Ectodermal cell (in vitro differentiated cells): ENCODE measurements around the gene SYMPK.
A peak's percentile ranks its signal among the peaks of the same experiment; 100 is the strongest.

Experiments used
- H3K27ac ChIP-seq: 2 replicates; pipeline ENCODE4 v1.7.0; 2013; ENCODE audit warnings: mild to moderate bottlenecking, low read depth, low read length; ENCODE audit not compliant: insufficient read depth, poor library complexity, severe bottlenecking
- H3K27me3 ChIP-seq: 2 replicates; pipeline ENCODE4 v1.7.0; 2013; ENCODE audit warnings: mild to moderate bottlenecking, low read length; ENCODE audit not compliant: insufficient read depth, control insufficient read depth, poor library complexity, severe bottlenecking
- H3K36me3 ChIP-seq: one replicate; pipeline ENCODE4 v1.7.0; 2013; ENCODE audit warnings: low read length; ENCODE audit not compliant: control insufficient read depth, insufficient read depth
- H3K4me1 ChIP-seq: one replicate; pipeline ENCODE4 v1.7.0; 2013; ENCODE audit warnings: low read length; ENCODE audit not compliant: control insufficient read depth, insufficient read depth
- H3K4me3 ChIP-seq: 2 replicates; pipeline ENCODE4 v1.7.0; 2013; ENCODE audit warnings: low read depth, low read length, control low read depth; ENCODE audit not compliant: insufficient read depth
- H3K9me3 ChIP-seq: 2 replicates; pipeline ENCODE4 v1.7.0; 2013; ENCODE audit warnings: mild to moderate bottlenecking, low read length, moderate library complexity; ENCODE audit not compliant: control insufficient read depth
- WGBS, 2 experiments: methylation state at CpG; one replicate each; pipeline ENCODE4 v1.1.7; 2013; ENCODE audit warnings: missing lambda C conversion rate in 2 of 2; 5-methylcytosine and 5-hydroxymethylcytosine counted together

SYMPK gene

DNA sequence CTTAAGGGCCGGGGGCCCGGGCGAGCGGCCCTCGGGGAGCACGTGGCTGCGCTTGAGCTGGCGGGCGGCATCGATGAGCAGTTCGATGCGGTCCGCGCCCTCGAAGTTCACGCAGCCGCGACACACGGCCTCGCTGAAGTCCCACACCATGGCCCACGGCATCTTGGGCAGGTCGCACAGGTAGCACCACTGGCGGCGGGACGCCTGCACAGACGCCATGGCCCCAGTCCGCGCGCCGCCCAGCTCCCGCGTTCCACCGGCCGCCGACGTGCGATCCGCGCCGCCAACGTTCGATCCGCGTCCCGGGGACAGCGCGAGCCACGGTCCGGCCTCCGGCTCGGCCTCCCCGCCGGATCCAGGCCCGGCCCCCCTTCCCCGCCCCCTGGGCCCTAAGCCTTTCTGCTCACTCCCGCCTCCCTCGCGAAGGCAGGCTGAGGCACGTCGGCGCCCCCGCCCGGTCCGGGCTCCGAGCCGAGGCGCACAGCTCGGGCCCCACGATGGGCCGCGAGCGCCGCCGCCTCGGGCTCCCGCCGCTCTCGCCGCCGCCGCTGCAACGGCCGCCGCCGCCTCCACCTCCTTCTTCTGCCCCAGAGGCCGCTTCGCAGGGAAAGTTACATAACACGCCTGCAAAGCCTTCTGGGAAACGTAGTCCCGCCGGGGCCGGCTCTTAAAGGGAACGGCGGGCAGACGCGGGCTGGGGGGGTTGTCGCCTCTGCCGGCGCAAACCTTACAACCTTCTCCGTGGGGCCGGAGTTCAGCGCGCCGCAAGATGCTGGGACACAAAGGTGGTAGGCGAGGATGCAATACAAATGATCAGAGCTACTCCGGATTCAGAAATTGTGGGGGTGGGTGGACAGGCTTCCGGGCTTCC, 22.8 kb upstream of the SYMPK start, which contains the start of gene IRF2BP1:
IRF2BP1 (minus strand) TSS at position 586 of the 871 bp plus-strand sequence; CDS start at position 219, 367 bp downstream.
- Histone ChIP-seq H3K4me3 (peak within 1 kb of the TSS; percentile 86), H3K27ac (peak within 1 kb of the TSS; percentile 87), H3K4me1 (peaks cover 10% of the 10 kb centered on the region), H3K27me3 (no peaks in the 10 kb centered on the region), H3K9me3 (no peaks in the 10 kb centered on the region), H3K36me3 (peaks cover 9% of the 10 kb centered on the region)
- WGBS, 2 experiments = 1% methylated on average over 107 of the region's 107 CpGs

- 69 to 70% methylated on average over 72 of the region's 72 CpGs for WGBS, 2 experiments
- Histone ChIP-seq H3K4me3 (peak overlapping the region; percentile 86), H3K36me3 (peaks cover 9% of the 10 kb centered on the region), H3K27ac (no peak overlapping the region), H3K9me3 (no peaks in the 10 kb centered on the region), H3K27me3 (no peaks in the 10 kb centered on the region), H3K4me1 (peaks cover 10% of the 10 kb centered on the region)
Observed at GRCh38 chr19:45884682-45885555, 22.0 kb upstream of the SYMPK start.

DNA sequence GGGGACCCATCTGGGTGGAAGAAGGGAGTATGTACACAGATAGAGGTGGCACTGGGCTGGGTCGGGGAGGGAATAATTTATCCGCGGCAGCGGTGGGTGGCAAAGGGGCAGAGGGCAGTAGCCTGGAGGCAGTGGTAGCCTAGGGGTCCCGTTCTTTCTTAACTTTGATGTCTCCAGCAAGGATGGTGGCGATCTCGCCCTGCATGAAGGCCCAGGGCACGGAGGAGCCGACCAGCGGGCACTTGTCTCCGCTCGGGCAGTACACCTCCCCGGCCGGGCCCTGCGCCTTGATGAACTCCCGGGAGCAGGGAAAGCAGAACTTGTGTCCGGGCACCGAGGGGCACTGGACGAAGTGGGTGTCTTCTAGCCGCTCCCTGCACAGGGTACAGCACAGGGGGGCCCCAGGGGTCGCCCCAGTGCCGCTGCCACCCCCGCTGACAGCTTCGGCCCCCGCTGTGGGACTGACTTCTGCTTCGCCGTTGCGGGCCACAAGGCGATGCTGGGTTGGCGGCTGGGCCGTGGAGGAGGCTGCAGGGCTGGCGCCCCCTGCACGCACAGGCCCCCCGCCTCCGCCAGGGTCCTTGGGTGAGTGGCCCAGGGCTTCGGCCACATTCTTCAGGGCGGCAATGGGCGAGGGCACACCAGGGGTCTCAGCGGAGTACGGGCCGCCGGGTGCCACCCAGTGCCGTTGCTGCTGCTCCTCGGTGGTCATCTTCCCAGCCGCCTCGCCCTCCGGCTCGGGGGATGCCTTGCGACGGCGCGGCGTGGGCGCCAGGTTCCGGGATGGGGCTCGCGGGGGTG, 21.1 kb upstream of the SYMPK start:
- peaks cover 10% of the 10 kb centered on the region for H3K4me1 ChIP-seq
- WGBS, 2 experiments = 95 to 96% methylated on average over 57 of the region's 57 CpGs
- H3K27ac ChIP-seq = no peak overlapping the region
- H3K27me3 ChIP-seq = no peaks in the 10 kb centered on the region
- H3K4me3 ChIP-seq = no peak overlapping the region
- H3K9me3 ChIP-seq = no peaks in the 10 kb centered on the region
- peaks cover 9% of the 10 kb centered on the region for H3K36me3 ChIP-seq

DNA sequence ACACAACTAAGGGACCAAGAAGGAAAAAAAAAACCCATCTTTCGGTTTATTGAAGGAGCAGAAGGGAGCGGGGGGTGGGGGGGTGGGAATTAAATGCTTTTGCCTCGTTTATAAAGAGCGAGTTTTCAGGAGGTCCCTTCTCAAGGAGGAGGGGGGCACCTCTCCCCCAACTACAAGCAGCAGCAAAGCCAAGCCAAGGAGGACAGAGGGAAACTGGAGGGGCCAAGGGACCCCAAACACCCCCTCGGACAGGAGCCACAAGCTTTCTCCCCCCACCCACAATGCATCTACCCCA, 20.6 kb upstream of the SYMPK start:
- H3K27ac ChIP-seq = no peak overlapping the region
- peaks cover 9% of the 10 kb centered on the region for H3K36me3 ChIP-seq
- no peaks in the 10 kb centered on the region for H3K27me3 ChIP-seq
- H3K4me3 ChIP-seq = no peak overlapping the region
- WGBS, 2 experiments = 8 to 27% methylated on average over 4 to 5 of the region's 5 CpGs
- H3K4me1 ChIP-seq = peaks cover 10% of the 10 kb centered on the region
- H3K9me3 ChIP-seq = no peaks in the 10 kb centered on the region

DNA sequence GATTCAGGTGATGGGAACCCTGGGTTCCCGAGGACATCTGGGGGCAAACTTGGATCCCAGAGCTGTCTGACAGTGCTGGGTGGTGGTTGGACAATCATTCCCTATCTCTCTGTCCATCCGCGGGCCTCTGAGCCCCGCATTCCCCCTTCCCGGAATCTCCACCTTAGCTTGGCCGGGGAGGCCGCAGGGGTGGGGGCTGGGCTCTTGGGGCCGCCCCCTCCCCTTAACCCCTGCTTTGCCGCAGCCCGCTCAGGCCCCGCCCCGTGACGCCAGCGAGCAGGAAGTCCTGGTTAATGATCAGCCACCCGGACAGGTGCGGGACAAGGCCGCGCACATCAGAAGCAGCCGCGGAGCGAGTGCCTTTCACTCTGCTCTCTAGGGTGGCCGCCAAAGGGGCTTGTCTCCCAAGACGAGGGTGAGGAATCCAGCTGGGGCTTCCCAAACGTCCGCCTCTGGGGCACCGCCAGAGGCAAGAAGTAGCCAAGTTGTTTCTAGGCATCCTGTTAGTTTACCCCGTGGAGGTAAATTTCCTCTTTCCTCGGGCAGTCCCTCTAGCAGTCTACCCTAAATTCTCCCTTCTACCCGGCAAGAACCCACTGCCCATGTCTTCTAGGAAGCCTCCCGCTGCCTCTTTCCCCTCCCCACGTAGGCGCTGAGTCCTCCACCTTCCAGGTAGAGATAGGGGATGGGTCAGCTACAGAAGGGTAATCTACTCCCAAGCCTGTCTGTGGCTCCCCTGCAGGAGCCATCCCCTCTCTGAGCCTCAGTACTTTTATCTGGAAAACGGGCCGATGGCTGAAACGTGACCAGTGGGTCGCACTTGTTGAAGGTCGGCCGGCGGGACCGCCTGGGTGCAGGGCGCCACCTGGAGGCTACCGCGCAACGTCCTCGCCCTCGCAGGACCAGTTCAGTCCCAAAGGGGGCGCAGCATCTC, 20.0 kb upstream of the SYMPK start:
- no peaks in the 10 kb centered on the region for H3K27me3 ChIP-seq
- no peak overlapping the region for H3K27ac ChIP-seq
- H3K4me3 ChIP-seq = peak overlapping the region; percentile 24
- H3K4me1 ChIP-seq = peaks cover 10% of the 10 kb centered on the region
- no peaks in the 10 kb centered on the region for H3K9me3 ChIP-seq
- WGBS, 2 experiments = 3 to 5% methylated on average over 47 of the region's 47 CpGs
- peaks cover 9% of the 10 kb centered on the region for H3K36me3 ChIP-seq

DNA sequence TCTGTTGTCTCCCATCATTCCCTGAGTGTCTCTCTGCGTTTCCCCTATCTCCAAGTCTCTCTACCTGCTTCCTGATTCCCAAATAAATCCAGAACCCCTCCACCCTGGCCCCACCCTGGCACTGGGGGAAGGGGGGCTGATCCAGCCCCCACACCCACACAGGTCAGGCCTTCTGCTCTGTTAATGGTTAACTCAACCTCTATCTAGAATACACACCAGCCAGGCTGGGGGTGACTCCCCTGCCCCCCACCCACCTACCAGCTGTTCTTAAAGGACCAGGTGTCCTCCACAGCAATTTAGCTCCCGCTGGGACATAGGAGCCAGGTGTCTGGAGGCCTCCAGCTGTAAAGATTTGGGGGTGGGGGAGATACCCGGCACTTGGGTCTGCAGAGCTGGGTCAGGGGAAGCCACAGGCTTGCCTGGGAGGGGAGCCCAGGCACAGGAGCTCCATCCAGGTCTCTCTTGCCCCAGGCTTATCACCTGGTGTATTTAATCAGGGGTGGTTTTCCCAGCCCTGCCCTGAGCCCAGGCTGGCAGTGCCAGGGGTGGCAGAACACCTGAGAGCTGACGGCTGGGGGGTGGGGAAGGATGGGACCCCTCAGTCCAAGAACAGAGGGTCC, 19.1 kb upstream of the SYMPK start:
- no peak overlapping the region for H3K27ac ChIP-seq
- no peaks in the 10 kb centered on the region for H3K9me3 ChIP-seq
- H3K36me3 ChIP-seq = peaks cover 9% of the 10 kb centered on the region
- H3K4me3 ChIP-seq = no peak overlapping the region
- H3K27me3 ChIP-seq = no peaks in the 10 kb centered on the region
- H3K4me1 ChIP-seq = peaks cover 10% of the 10 kb centered on the region
- 40 to 41% methylated on average over 4 of the region's 4 CpGs for WGBS, 2 experiments

- no peak overlapping the region for H3K27ac ChIP-seq
- H3K4me3 ChIP-seq = no peak overlapping the region
- no peaks in the 10 kb centered on the region for H3K9me3 ChIP-seq
- WGBS, 2 experiments = 80 to 81% methylated on average over 10 of the region's 10 CpGs
- peaks cover 9% of the 10 kb centered on the region for H3K36me3 ChIP-seq
- H3K27me3 ChIP-seq = no peaks in the 10 kb centered on the region
- H3K4me1 ChIP-seq = peaks cover 16% of the 10 kb centered on the region
Observed at GRCh38 chr19:45881082-45881908, 18.3 kb upstream of the SYMPK start.

- H3K4me1 ChIP-seq = peaks cover 15% of the 10 kb centered on the region
- H3K27me3 ChIP-seq = no peaks in the 10 kb centered on the region
- no peak overlapping the region for H3K4me3 ChIP-seq
- peaks cover 9% of the 10 kb centered on the region for H3K36me3 ChIP-seq
- H3K9me3 ChIP-seq = no peaks in the 10 kb centered on the region
- no peak overlapping the region for H3K27ac ChIP-seq
- WGBS, 2 experiments = 85 to 89% methylated on average over 2 of the region's 2 CpGs
Observed at GRCh38 chr19:45879971-45880370, 17.0 kb upstream of the SYMPK start.
